H9 (cell line): Measurements from ENCODE around the gene FBXO34. TPM values are rescaled to one million over a fixed set of nuclear protein-coding genes. Genes with fewer than 3 reads are reported as not detected.

Experiments used
- DNase-seq: peaks from one replicate; pipeline ENCODE4 v3.0.0-alpha.2; 2017
- H2AFZ ChIP-seq: one replicate; pipeline ENCODE4 v1.6.1; 2013; ENCODE audit warnings: mild to moderate bottlenecking, low read length, control low read depth, moderate library complexity
- H2AK5ac ChIP-seq: 2 replicates; pipeline ENCODE4 v1.6.1; 2013; ENCODE audit warnings: low read length, control low read depth, mixed read lengths; ENCODE audit not compliant: insufficient read length
- H2BK120ac ChIP-seq: one replicate; pipeline ENCODE4 v1.6.1; 2013; ENCODE audit warnings: low read depth, mild to moderate bottlenecking, low read length, control low read depth, inconsistent platforms; ENCODE audit not compliant: poor library complexity, severe bottlenecking
- H2BK12ac ChIP-seq: 2 replicates; pipeline ENCODE4 v1.6.1; 2013; ENCODE audit warnings: low read length, control low read depth, mixed read lengths, low read depth; ENCODE audit not compliant: insufficient read length
- H2BK15ac ChIP-seq: 2 replicates; pipeline ENCODE4 v1.6.1; 2013; ENCODE audit warnings: low read depth, low read length, control low read depth
- H2BK20ac ChIP-seq: one replicate; pipeline ENCODE4 v1.6.1; 2013; ENCODE audit warnings: low read depth, mild to moderate bottlenecking, low read length, control low read depth, inconsistent platforms; ENCODE audit not compliant: poor library complexity, severe bottlenecking
- H2BK5ac ChIP-seq: 2 replicates; pipeline ENCODE4 v1.6.1; 2013; ENCODE audit warnings: low read length, control low read depth, mixed read lengths; ENCODE audit not compliant: insufficient read length
- H3K14ac ChIP-seq: 2 replicates; pipeline ENCODE4 v1.6.1; 2013; ENCODE audit warnings: low read length, control low read depth; ENCODE audit not compliant: insufficient read depth
- H3K18ac ChIP-seq: 2 replicates; pipeline ENCODE4 v1.6.1; 2013; ENCODE audit warnings: low read depth, mild to moderate bottlenecking, mixed read lengths, low read length, control low read depth; ENCODE audit not compliant: insufficient read length
- H3K23ac ChIP-seq: 2 replicates; pipeline ENCODE4 v1.6.1; 2013; ENCODE audit warnings: low read length, control low read depth, mixed read lengths, low read depth; ENCODE audit not compliant: insufficient read length
- H3K23me2 ChIP-seq: 2 replicates; pipeline ENCODE4 v1.6.1; 2013; ENCODE audit warnings: low read depth, mild to moderate bottlenecking, mixed read lengths, low read length, control low read depth; ENCODE audit not compliant: insufficient read length, poor library complexity, severe bottlenecking
- H3K27ac ChIP-seq: 2 replicates; pipeline ENCODE4 v1.5.1; 2013; ENCODE audit warnings: low read length, control low read depth, mixed read lengths, low read depth; ENCODE audit not compliant: insufficient read length
- H3K27me3 ChIP-seq: 2 replicates; pipeline ENCODE4 v1.6.1; 2013; ENCODE audit warnings: low read length, control low read depth, inconsistent platforms; ENCODE audit not compliant: insufficient read depth
- H3K4ac ChIP-seq: 2 replicates; pipeline ENCODE4 v1.6.1; 2013; ENCODE audit warnings: low read depth, mild to moderate bottlenecking, control low read depth, inconsistent platforms, low read length, moderate library complexity
- H3K4me1 ChIP-seq: 2 replicates; pipeline ENCODE4 v1.6.1; 2013; ENCODE audit warnings: low read length, control low read depth, inconsistent platforms; ENCODE audit not compliant: insufficient read depth
- H3K4me2 ChIP-seq: 2 replicates; pipeline ENCODE4 v1.6.1; 2013; ENCODE audit warnings: low read length, control low read depth, mixed read lengths; ENCODE audit not compliant: insufficient read length, insufficient read depth
- H3K56ac ChIP-seq: 2 replicates; pipeline ENCODE4 v1.6.1; 2013; ENCODE audit warnings: low read depth, mild to moderate bottlenecking, mixed read lengths, low read length, control low read depth; ENCODE audit not compliant: insufficient read length
- H3K79me1 ChIP-seq: 2 replicates; pipeline ENCODE4 v1.6.1; 2013; ENCODE audit warnings: low read depth, mild to moderate bottlenecking, moderate library complexity, low read length, control low read depth, inconsistent platforms; ENCODE audit not compliant: insufficient read depth, poor library complexity, severe bottlenecking
- H3K79me2 ChIP-seq: 2 replicates; pipeline ENCODE4 v1.6.1; 2013; ENCODE audit warnings: low read length, control low read depth, inconsistent platforms; ENCODE audit not compliant: insufficient read depth
- H3K9ac ChIP-seq: 2 replicates; pipeline ENCODE4 v1.6.1; 2013; ENCODE audit warnings: low read length, control low read depth, mixed read lengths; ENCODE audit not compliant: insufficient read length; ENCODE audit errors: extremely low read depth
- H3K9me3 ChIP-seq: one replicate; pipeline ENCODE4 v1.6.1; 2013; ENCODE audit warnings: low read depth, low read length, inconsistent platforms; ENCODE audit not compliant: control insufficient read depth
- H3T11ph ChIP-seq: one replicate; pipeline ENCODE4 v1.6.1; 2013; ENCODE audit warnings: mild to moderate bottlenecking, low read length, control low read depth, inconsistent platforms
- H4K20me1 ChIP-seq: one replicate; pipeline ENCODE4 v1.6.1; 2013; ENCODE audit not compliant: control insufficient read depth, insufficient read length, insufficient read depth
- H4K5ac ChIP-seq: 2 replicates; pipeline ENCODE4 v1.6.1; 2013; ENCODE audit warnings: low read depth, mild to moderate bottlenecking, mixed read lengths, low read length, control low read depth; ENCODE audit not compliant: insufficient read length
- H4K8ac ChIP-seq: replicated peaks from 2 replicates; pipeline ENCODE4 v1.6.1; 2013; ENCODE audit warnings: low read length, control low read depth, mixed read lengths, low read depth; ENCODE audit not compliant: insufficient read length
- H4K91ac ChIP-seq: 2 replicates; pipeline ENCODE4 v1.6.1; 2013; ENCODE audit warnings: low read depth, mild to moderate bottlenecking, moderate library complexity, mixed read lengths, low read length, control low read depth; ENCODE audit not compliant: insufficient read length
- H3K27ac Mint-ChIP-seq, 3 experiments: 2 replicates in 2 of 3; 3 replicates in 1 of 3; pipeline ENCODE4 v1.8.0; 2020 to 2021; ENCODE audit warnings: mixed read lengths in 3 of 3, mild to moderate bottlenecking in 1 of 3, moderate library complexity in 1 of 3
- H3K27me3 Mint-ChIP-seq: 2 replicates; pipeline ENCODE4 v1.8.0; 2021; ENCODE audit warnings: low read depth, mild to moderate bottlenecking, moderate library complexity, mixed read lengths
- H3K36me3 Mint-ChIP-seq, 3 experiments: 2 replicates in 2 of 3; 3 replicates in 1 of 3; pipeline ENCODE4 v1.8.0; 2020 to 2021; ENCODE audit warnings: low read depth in 3 of 3, mixed read lengths in 3 of 3; ENCODE audit not compliant: insufficient read depth in 1 of 3
- H3K4me1 Mint-ChIP-seq, 2 experiments: 2 replicates each; pipeline ENCODE4 v1.8.0; 2020; ENCODE audit warnings: mixed read lengths in 2 of 2
- H3K4me3 Mint-ChIP-seq, 2 experiments: 2 replicates in 1 of 2; 3 replicates in 1 of 2; pipeline ENCODE4 v1.8.0; 2020 to 2021; ENCODE audit warnings: mild to moderate bottlenecking in 2 of 2, mixed read lengths in 2 of 2, moderate library complexity in 1 of 2
- H3K9me3 Mint-ChIP-seq, 2 experiments: 2 replicates in 1 of 2; 3 replicates in 1 of 2; pipeline ENCODE4 v1.8.0; 2020; ENCODE audit warnings: mild to moderate bottlenecking in 2 of 2, mixed read lengths in 2 of 2, moderate library complexity in 1 of 2
- CTCF ChIP-seq: fragments of 200-600 bp; sonication (generic); conservative IDR thresholded peaks from 3 replicates; pipeline ENCODE4 v1.8.0; 2021; ENCODE audit warnings: antibody characterized with exemption, mild to moderate bottlenecking
- WGBS: extraction: QIAGEN DNeasy Blood & Tissue Kit; methylation state at CpG from one replicate; pipeline ENCODE4 v1.1.7; 2013; ENCODE audit warnings: missing lambda C conversion rate, low lambda C conversion rate, mixed read lengths; ENCODE audit not compliant: insufficient read length; ENCODE audit errors: extremely low coverage; 5-methylcytosine and 5-hydroxymethylcytosine counted together
- total RNA-seq: library from RNA; stranded (reverse); gene quantifications from 2 replicates; pipeline ENCODE4 v1.2.1, GENCODE V29; 2021

Gene FBXO34
- total RNA-seq, 1 experiment from 2014 or later = 12.0 TPM

DNA sequence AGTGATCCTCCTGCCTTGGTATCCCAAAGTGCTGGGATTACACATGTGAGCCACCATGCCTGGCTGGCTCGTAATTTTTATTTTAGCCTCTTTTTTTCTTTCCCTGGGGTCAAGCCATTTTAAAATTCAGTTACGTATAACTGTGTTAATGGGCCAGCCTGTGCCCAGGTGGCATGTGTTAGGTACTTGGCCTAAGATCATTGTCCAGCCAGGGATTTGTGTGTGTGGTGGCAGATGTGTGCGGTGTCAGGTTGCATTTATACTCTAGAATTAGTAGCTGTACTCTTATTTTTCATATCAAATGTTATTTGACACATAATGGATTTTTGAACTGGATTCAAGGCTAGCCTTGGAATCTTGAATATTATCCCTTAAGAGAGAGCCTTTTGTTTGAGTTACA lies 69.3 kb downstream of the FBXO34 start:
- Histone ChIP-seq H2AK5ac (no peak overlapping the region), H2BK15ac (no peak overlapping the region), H3K4ac (no peak overlapping the region), H3K23me2 (no peaks in the 10 kb centered on the region), H3K27me3 (no peaks in the 10 kb centered on the region), H3T11ph (no peak overlapping the region), H3K27ac (no peak overlapping the region), H4K5ac (no peak overlapping the region), H3K79me2 (no peaks in the 10 kb centered on the region), H3K9ac (no peak overlapping the region), H2BK120ac (no peak overlapping the region), H3K4me2 (no peak overlapping the region), H3K4me1 (peaks cover 3% of the 10 kb centered on the region; the same call in 1 of the 2 replicates), H4K91ac (no peak overlapping the region), H4K20me1 (no peaks in the 10 kb centered on the region), H2AFZ (no peak overlapping the region), H3K18ac (no peak overlapping the region), H3K9me3 (no peaks in the 10 kb centered on the region), H3K79me1 (peaks cover 6% of the 10 kb centered on the region), H3K14ac (no peak overlapping the region), H2BK20ac (no peak overlapping the region), H2BK5ac (no peak overlapping the region), H3K56ac (no peak overlapping the region), H2BK12ac (no peak overlapping the region), H3K23ac (no peak overlapping the region), H4K8ac (no peak overlapping the region)
- no peak overlapping the region for H3K4me3 Mint-ChIP-seq
- H3K4me1 Mint-ChIP-seq = peaks cover 13 to 19% of the 10 kb centered on the region in 2 experiments
- H3K27me3 Mint-ChIP-seq = no peaks in the 10 kb centered on the region; the same call in 1 of the 2 replicates
- no peak for DNase-seq
- H3K27ac Mint-ChIP-seq = peak overlapping the region in 2 of 3 experiments; percentile 41 to 62; a peak in 1 of 7 replicates
- no peaks in the 10 kb centered on the region for H3K9me3 Mint-ChIP-seq
- no peak for TF ChIP-seq CTCF
- WGBS = no CpG with 5 or more reads among the region's 3 CpGs
- H3K36me3 Mint-ChIP-seq = no peaks in the 10 kb centered on the region; a peak in 1 of 7 replicates
